ENCODE results near the gene SRP54.
"Not testable (repeated sequence)": the region's sequence is repeated elsewhere in the genome, so short reads cannot be mapped to it uniquely, and the experiment has no call there.

The SRP54 gene

GRCh38 chr14:34982421-34983147, at the start of gene SRP54:
Gene SRP54, plus strand, starts transcription at chr14:34982992. Its CDS starts 13,718 bp downstream, at chr14:34996710.
- DNase-seq = peak; percentile 63

GRCh38 chr14:34933301-34933700, 49.5 kb upstream of the SRP54 start:
- no peak for DNase-seq

DNA sequence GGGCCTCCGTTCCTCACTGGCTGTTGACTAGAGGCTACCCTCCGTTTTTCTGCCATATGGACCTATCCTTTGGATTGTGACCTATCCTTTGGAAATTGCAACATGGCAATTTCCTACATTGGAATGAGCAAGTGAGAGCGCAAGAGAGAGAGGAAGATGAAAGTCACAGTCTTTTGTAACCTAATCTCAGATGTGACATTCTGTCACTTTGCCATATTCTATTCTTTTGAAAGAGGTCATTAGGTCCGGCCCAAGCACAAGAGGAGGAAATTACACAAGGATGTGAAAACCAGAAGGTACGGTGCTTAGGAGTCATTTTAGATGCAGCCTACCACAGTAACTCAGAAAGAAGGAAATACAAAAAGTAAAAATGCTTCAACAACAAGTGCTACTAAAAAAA, 47.3 kb upstream of the SRP54 start:
- no peak for DNase-seq

DNA sequence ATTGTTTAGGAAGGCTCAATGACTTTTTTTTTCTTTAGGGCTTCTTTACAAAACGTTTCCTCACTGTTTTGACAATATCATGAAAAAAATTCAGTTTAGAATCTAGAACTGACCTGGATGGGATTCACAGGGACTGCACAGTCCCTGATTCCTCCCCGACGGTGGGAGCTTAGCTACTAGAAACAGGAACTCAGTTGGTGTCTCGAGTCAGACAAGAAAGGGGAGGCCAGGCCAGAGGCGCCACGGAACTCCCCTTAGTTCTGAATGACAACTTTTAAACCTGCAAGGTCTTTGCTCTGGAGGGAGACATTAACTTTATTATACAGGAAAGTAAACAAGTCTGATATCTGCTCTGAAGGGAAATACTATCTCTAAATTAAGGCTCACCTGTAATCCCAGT, 45.4 kb upstream of the SRP54 start:
- no peak for DNase-seq

GRCh38 chr14:34937876-34938275, 44.9 kb upstream of the SRP54 start:
- DNase-seq = no peak

GRCh38 chr14:34943506-34943905, 39.3 kb upstream of the SRP54 start:
- DNase-seq = no peak

- DNase-seq = no peak
Observed at GRCh38 chr14:34944744-34945143, 38.0 kb upstream of the SRP54 start.

DNA sequence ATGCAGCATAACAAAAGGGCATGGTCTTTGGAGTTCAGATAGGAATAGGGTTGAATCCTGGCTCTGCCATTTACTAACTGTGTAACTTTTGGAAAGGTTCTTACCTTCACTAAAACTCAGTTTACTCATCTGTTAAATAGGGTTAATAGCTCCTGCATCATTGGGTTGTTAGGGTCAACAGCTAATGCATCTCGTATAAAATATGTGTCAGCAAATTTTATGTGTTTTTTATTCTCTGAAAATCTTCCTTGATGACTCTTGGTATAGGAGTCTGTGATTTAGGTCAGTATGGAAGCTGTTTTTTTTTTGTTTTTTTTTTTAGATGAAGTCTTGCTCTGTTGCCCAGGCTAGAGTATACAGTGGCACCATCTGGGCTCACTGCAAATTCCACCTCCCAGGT, 36.1 kb upstream of the SRP54 start:
- DNase-seq = no peak

GRCh38 chr14:34951286-34951685, 31.5 kb upstream of the SRP54 start:
- no peak for DNase-seq

DNA sequence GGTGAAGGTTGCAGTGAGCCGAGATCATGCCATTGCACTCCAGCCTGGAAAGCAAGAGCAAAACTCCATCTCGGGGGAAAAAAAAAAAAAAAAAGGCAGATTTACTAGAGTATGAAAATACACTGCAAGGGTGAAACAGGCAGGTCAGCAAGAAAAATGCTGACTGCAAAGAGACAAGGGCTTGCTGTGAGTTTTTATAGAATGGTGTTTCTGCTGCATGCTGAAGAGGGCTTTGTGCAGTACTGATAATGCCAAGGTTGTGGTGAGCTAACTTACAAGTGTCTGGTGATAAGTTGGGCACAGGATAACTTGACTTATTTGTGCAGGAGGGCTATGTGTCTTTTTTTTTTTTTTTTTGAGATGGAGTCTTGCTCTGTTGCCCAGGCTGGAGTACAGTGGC, 25.9 kb upstream of the SRP54 start:
- DNase-seq = no peak

- no peak for DNase-seq
Observed at GRCh38 chr14:34957771-34958286, 25.0 kb upstream of the SRP54 start.

- DNase-seq = not testable (repeated sequence)
Observed at GRCh38 chr14:34962106-34962505, 20.7 kb upstream of the SRP54 start.

- DNase-seq = no peak
Observed at GRCh38 chr14:34964977-34965764, 17.6 kb upstream of the SRP54 start.

- DNase-seq = no peak
Observed at GRCh38 chr14:34965912-34966311, 16.9 kb upstream of the SRP54 start.

- no peak for DNase-seq
Observed at GRCh38 chr14:34966413-34966812, 16.4 kb upstream of the SRP54 start.

DNA sequence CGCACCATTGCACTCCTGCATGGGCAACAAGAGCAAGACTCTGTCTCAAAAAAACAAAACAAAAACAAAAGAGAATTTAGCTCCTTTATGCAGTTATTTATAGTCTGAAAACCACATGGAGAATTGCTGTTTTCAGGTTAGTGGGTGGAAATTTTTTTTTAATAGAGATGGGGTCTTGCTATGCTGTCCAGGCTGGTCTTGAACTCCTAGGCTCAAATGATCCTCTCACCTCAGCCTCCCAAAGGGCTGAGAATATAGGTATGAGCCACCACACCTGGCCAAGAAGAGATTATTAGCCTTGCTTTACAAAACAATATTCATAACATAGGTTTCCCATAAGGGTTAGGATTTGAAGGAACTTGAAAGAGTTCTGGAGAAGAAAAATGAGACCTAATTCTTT, 12.1 kb upstream of the SRP54 start:
- no peak for DNase-seq

GRCh38 chr14:34971381-34971780, 11.4 kb upstream of the SRP54 start:
- no peak for DNase-seq

DNA sequence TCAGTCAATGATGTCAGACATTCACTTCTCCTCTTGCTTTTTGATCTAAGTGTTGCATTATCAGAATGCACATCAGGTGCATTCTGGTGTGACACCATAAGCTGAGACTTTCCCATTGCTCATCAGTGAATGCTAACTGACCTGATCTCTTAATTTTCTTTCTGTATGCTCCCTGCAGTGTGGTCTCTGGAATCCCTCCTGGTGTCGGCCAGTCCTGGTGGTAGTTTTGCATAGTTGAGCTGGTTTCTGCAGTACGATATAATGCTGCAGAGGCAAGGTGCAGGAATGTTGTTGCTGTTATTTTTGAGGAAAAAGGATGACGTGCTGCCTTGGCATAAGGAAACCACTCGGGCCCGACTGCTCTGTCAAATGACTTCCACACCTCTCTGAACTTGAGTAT, 11.0 kb upstream of the SRP54 start:
- DNase-seq = no peak

DNA sequence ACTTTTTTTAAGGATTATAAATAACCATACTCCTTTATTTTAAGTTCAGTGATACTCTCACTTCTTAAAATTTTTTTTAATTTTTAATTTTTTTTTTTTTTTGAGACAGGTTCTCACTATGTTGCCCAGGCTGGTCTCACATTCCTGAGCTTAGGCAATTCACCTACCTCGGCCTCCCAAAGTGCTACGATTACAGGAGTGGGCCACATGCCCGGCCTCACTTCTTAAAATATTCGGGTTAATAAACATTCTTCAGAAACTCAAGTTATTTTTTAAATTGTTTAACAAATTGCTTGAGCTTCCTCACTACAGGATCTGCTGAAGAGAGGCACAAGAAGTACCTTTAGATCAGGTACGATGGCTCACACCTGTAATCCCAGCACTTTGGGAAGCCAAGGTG, 4.3 kb upstream of the SRP54 start:
- DNase-seq = no peak

GRCh38 chr14:34980337-34980900, 2.4 kb upstream of the SRP54 start:
- no peak for DNase-seq

DNA sequence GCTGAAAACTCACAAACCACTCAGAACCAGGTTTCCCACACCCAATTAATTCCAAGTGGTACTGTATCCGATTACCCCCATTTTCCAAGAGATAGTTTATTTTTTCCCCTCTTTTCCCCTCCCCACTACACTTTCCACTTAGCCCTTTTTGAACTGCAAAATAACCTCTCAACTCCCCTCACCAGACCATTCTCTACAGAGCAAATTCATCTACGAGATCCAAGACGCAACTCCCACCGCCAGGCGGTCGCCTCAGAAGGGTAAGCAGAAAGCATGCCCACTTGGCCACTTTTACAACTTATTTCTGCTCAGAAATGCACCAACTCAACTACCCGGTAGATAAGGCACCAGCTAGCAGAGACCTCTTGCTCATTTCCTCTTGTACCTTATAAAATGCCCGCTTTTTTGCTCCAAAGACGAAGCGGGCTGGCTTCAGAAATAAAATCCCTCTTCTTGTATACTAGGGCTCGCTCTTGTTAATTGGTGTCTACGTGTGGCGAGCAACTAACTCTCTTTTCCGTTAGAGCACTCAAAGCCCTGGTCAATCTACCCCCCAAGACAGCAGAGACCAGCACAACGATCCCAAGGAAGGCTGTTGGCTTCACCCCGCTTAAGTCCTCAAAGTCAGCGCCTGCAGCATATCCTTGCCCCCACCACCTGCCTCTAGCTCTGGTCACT, 910 bp upstream of the SRP54 start:
- no peak for DNase-seq

DNA sequence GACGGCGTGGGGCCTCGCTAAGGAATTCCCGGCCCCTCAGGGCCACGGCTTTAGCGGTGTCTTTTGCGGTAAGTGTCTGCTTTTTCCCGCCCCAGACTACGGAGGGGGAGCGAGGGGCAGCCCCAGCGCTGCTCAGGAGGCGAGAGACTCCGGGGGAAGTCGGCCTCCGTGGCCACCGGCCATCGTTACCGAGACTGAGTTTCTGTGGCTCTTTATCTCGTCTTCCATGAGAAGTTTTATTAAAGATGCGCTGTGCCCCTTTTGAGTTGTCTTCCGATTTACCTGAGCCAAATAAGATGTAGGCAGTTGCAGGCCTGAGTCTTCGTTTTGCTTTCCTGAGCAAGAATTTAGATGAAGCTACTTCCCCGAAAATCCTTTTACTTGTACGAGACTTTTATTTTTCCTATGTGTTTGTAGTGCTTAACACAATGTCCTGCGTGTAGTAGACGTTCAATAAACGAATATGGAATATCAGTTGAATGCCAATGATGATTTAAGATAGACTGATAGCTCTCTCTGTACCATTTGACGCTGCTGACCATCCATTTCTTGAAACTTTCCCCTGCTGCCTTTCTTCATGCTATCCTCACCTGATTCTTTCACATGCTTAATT, 462 bp downstream of the SRP54 start:
- DNase-seq = no peak

DNA sequence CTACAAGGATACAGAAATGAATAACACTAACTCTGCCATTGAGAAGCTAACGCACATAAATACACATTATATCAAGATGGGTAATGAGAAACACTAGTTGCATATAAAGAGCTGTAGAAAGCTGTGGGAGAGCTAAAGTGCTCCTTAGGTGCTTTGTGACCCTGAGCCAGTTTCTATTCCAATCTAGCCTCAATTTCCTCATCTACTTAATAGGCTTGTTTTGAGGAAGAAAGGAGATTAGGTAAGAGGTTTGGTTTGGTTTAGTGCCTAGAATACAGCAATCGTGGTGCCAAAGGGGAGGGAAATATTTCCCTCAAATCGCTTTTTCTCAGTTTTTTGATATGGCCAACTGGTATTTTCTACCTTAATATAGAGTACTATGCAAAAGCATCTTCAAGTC, 994 bp downstream of the SRP54 start:
- DNase-seq = no peak

Measured in 8988T (cell line).